Breast epithelium (tissue), 3 donors: ENCODE measurements around the gene FHOD3.

Experiments
- POLR2A ChIP-seq: fragments of 450-650 bp; IDR thresholded peaks from one replicate; pipeline ENCODE4 v1.6.1; 2016; ENCODE audit warnings: antibody characterized with exemption, mild to moderate bottlenecking, moderate library complexity
- POLR2AphosphoS5 ChIP-seq, 3 donors: sonication (generic); formaldehyde crosslinking; IDR thresholded peaks; one replicate each; pipeline ENCODE4 v1.6.1; 2017; ENCODE audit warnings: antibody characterized with exemption in 3 of 3
- TF ChIP-seq, protein P1 (sequence below), 3 donors: fragments of 450-650 bp; IDR thresholded peaks; one replicate each; pipeline ENCODE4 v1.5.1; 2016 to 2017; ENCODE audit warnings: antibody characterized with exemption in 3 of 3, mild to moderate bottlenecking in 3 of 3, moderate library complexity in 3 of 3

- TF ChIP-seq, protein P1, sequence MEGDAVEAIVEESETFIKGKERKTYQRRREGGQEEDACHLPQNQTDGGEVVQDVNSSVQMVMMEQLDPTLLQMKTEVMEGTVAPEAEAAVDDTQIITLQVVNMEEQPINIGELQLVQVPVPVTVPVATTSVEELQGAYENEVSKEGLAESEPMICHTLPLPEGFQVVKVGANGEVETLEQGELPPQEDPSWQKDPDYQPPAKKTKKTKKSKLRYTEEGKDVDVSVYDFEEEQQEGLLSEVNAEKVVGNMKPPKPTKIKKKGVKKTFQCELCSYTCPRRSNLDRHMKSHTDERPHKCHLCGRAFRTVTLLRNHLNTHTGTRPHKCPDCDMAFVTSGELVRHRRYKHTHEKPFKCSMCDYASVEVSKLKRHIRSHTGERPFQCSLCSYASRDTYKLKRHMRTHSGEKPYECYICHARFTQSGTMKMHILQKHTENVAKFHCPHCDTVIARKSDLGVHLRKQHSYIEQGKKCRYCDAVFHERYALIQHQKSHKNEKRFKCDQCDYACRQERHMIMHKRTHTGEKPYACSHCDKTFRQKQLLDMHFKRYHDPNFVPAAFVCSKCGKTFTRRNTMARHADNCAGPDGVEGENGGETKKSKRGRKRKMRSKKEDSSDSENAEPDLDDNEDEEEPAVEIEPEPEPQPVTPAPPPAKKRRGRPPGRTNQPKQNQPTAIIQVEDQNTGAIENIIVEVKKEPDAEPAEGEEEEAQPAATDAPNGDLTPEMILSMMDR (IDR thresholded peaks at IDR 0.05), result no peak
- no peak for TF ChIP-seq POLR2AphosphoS5 (IDR thresholded peaks at IDR 0.05)
- TF ChIP-seq POLR2A, result no peak
Observed at GRCh38 chr18:36461551-36461987, 164.1 kb downstream of the FHOD3 start.
